ENCODE data around the gene MACO1.
"Not testable (repeated sequence)": the region's sequence is repeated elsewhere in the genome, so short reads cannot be mapped to it uniquely, and the experiment has no call there.

The MACO1 gene

GRCh38 chr1:25402947-25403803, 27.5 kb upstream of the MACO1 start:
- H3K4me3 ChIP-seq (ENCODE audit: low read depth, low read length); H3K9ac ChIP-seq (ENCODE audit: low read depth, low read length); H3K4me1 ChIP-seq (ENCODE audit: control insufficient read depth, insufficient read depth, low read length); H3K9me3 ChIP-seq (ENCODE audit: control insufficient read depth, insufficient read depth, low read length); H3K36me3 ChIP-seq (ENCODE audit: control insufficient read depth, insufficient read depth, low read length); H3K27ac ChIP-seq (ENCODE audit: low read depth, low read length); H3K27me3 ChIP-seq (ENCODE audit: control insufficient read depth, insufficient read depth, low read length): not testable (repeated sequence)

DNA sequence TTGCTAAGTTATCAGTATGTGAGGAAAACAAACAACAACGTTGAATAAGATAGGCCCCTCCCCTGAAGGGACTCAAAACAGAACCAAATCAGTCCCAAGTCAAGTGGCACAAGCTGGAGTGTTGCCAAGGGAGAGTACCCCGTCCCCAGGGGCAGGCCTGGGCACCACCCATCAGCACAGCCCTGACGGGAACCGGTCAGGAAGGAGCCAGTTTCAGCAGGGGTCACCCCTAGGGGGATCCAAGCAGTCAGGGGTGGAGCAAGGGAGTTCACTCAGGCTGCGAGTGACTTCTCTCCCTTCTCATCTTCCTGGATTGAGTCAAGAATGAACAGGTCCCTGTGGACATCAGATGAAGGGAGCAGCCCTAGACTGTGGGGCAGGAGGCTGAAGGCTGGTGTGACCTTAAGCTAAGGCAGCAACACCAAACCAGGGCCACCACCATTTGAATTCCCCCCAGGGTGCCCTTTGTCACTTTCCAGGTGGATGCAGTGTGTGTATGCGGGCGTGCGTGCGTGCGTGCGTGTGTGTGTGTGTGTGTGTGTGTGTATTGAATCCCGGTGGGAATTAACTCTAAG, 24.9 kb upstream of the MACO1 start:
- H3K4me3 ChIP-seq (ENCODE audit: low read depth, low read length); H3K36me3 ChIP-seq (ENCODE audit: control insufficient read depth, insufficient read depth, low read length); H3K9me3 ChIP-seq (ENCODE audit: control insufficient read depth, insufficient read depth, low read length); H3K27me3 ChIP-seq (ENCODE audit: control insufficient read depth, insufficient read depth, low read length); H3K9ac ChIP-seq (ENCODE audit: low read depth, low read length); H3K27ac ChIP-seq (ENCODE audit: low read depth, low read length); H3K4me1 ChIP-seq (ENCODE audit: control insufficient read depth, insufficient read depth, low read length): not testable (repeated sequence)

DNA sequence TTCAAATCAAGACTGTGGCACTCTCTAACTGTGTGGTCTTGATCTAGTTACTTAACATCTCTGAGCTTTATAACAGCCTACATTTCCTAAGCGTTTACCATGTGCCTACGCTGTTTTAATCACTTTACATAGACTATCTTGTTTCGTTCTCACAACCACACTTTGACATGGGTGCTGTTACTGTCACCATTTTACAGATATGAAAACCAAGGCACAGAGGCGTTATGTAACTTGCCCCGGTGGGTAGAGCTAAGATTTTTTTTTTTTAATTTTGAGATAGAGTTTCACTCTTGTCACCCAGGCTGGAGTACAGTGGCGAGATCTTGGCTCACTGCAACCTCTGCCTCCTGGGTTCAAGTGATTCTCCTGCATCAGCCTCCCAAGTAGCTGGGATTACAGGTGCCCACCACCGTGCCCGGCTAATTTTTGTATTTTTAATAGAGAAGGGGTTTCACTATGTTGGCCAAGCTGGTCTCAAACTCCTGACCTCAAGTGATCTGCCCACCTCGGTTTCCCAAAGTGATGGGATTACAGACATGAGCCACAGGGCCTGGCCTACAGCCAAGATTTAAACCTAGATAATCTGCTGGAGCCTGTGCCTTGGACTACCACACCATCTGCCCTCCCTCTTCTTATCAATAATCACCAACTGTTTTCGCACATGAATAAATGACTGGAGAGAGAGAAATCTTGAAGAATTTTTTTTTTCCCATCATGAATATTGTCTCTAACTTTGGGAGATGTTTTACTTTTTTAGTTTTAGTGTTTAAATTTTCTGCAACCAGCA, 20.9 kb upstream of the MACO1 start:
- H3K9ac ChIP-seq (ENCODE audit: low read depth, low read length); H3K36me3 ChIP-seq (ENCODE audit: control insufficient read depth, insufficient read depth, low read length); H3K27ac ChIP-seq (ENCODE audit: low read depth, low read length); H3K27me3 ChIP-seq (ENCODE audit: control insufficient read depth, insufficient read depth, low read length); H3K4me1 ChIP-seq (ENCODE audit: control insufficient read depth, insufficient read depth, low read length); H3K9me3 ChIP-seq (ENCODE audit: control insufficient read depth, insufficient read depth, low read length); H3K4me3 ChIP-seq (ENCODE audit: low read depth, low read length): not testable (repeated sequence)

DNA sequence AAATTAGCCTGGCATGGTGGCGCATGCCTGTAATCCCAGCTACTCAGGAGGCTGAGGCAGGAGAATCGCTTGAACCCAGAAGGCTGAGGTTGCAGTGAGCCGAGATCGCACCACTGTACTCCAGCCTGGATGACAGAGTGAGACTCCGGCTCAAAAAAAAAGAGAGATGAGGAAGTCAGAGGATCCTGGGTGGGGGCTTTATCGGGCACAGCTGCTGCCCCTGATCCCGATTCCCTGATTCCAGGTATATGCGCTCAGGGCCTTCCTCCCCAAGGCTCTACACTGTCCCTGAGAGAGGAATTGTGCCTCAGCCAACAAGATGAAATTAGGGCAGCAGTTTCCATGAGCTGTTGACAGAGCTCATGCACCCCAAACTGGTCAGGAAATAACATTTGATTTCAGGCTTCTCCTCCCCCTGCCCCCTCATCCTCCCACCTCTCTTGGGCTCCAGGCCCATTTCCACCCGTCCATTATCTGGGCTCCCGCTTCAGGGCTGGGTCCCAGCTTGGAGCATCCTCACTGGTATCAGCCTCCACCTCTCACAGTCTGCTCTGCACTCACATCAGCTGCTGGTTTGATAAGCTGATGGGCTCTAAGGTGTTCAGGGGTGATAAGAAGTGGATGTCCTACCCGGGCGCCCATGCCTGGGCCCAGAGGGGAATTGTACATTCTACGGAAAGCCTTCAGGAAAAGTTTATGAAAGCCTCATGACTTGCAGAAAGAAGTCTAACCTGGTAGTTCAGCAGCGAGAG, 17.6 kb upstream of the MACO1 start:
- not testable (repeated sequence) for H3K4me3 ChIP-seq (ENCODE audit: low read depth, low read length); H3K4me1 ChIP-seq (ENCODE audit: control insufficient read depth, insufficient read depth, low read length); H3K27ac ChIP-seq (ENCODE audit: low read depth, low read length); H3K9ac ChIP-seq (ENCODE audit: low read depth, low read length); H3K36me3 ChIP-seq (ENCODE audit: control insufficient read depth, insufficient read depth, low read length); H3K27me3 ChIP-seq (ENCODE audit: control insufficient read depth, insufficient read depth, low read length); H3K9me3 ChIP-seq (ENCODE audit: control insufficient read depth, insufficient read depth, low read length)

GRCh38 chr1:25414157-25414556, 16.5 kb upstream of the MACO1 start:
- H3K27ac ChIP-seq (ENCODE audit: low read depth, low read length); H3K4me3 ChIP-seq (ENCODE audit: low read depth, low read length); H3K9ac ChIP-seq (ENCODE audit: low read depth, low read length); H3K4me1 ChIP-seq (ENCODE audit: control insufficient read depth, insufficient read depth, low read length); H3K27me3 ChIP-seq (ENCODE audit: control insufficient read depth, insufficient read depth, low read length); H3K36me3 ChIP-seq (ENCODE audit: control insufficient read depth, insufficient read depth, low read length); H3K9me3 ChIP-seq (ENCODE audit: control insufficient read depth, insufficient read depth, low read length): not testable (repeated sequence)

DNA sequence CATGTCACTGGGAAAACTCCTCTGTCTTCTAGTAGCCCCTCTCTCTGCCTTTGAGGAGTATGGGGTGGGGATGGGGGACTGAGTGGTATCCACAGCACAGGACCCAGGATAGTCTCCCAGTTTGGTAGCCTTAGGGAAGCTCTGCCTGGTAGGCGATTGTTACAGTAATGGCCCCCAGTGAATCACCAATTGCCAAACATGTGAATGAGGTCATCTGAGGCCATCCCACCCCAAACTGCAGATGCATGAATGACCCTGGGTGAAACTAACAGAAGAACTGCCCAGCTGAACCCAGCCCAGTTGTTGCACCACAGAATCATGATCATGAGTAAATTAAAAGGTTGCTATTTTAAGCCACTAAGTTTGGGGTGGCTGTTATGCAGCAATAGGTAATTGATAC, 16.1 kb upstream of the MACO1 start:
- not testable (repeated sequence) for H3K9me3 ChIP-seq (ENCODE audit: control insufficient read depth, insufficient read depth, low read length); H3K27me3 ChIP-seq (ENCODE audit: control insufficient read depth, insufficient read depth, low read length); H3K4me1 ChIP-seq (ENCODE audit: control insufficient read depth, insufficient read depth, low read length); H3K27ac ChIP-seq (ENCODE audit: low read depth, low read length); H3K4me3 ChIP-seq (ENCODE audit: low read depth, low read length); H3K36me3 ChIP-seq (ENCODE audit: control insufficient read depth, insufficient read depth, low read length); H3K9ac ChIP-seq (ENCODE audit: low read depth, low read length)

- H3K36me3 ChIP-seq (ENCODE audit: control insufficient read depth, insufficient read depth, low read length); H3K4me1 ChIP-seq (ENCODE audit: control insufficient read depth, insufficient read depth, low read length); H3K27ac ChIP-seq (ENCODE audit: low read depth, low read length); H3K27me3 ChIP-seq (ENCODE audit: control insufficient read depth, insufficient read depth, low read length); H3K9me3 ChIP-seq (ENCODE audit: control insufficient read depth, insufficient read depth, low read length); H3K9ac ChIP-seq (ENCODE audit: low read depth, low read length); H3K4me3 ChIP-seq (ENCODE audit: low read depth, low read length): not testable (repeated sequence)
Observed at GRCh38 chr1:25417280-25417679, 13.4 kb upstream of the MACO1 start.

GRCh38 chr1:25419339-25419738, 11.4 kb upstream of the MACO1 start:
- H3K9ac ChIP-seq (ENCODE audit: low read depth, low read length); H3K9me3 ChIP-seq (ENCODE audit: control insufficient read depth, insufficient read depth, low read length); H3K4me3 ChIP-seq (ENCODE audit: low read depth, low read length); H3K27me3 ChIP-seq (ENCODE audit: control insufficient read depth, insufficient read depth, low read length); H3K4me1 ChIP-seq (ENCODE audit: control insufficient read depth, insufficient read depth, low read length); H3K27ac ChIP-seq (ENCODE audit: low read depth, low read length); H3K36me3 ChIP-seq (ENCODE audit: control insufficient read depth, insufficient read depth, low read length): not testable (repeated sequence)

- H3K9ac ChIP-seq (ENCODE audit: low read depth, low read length): not testable (repeated sequence)
Observed at GRCh38 chr1:25420715-25421114, 10.0 kb upstream of the MACO1 start, which contains the start of gene RHCE. Gene RHCE, minus strand, starts transcription at chr1:25420825. Its CDS starts 39 bp downstream, at chr1:25420786.

DNA sequence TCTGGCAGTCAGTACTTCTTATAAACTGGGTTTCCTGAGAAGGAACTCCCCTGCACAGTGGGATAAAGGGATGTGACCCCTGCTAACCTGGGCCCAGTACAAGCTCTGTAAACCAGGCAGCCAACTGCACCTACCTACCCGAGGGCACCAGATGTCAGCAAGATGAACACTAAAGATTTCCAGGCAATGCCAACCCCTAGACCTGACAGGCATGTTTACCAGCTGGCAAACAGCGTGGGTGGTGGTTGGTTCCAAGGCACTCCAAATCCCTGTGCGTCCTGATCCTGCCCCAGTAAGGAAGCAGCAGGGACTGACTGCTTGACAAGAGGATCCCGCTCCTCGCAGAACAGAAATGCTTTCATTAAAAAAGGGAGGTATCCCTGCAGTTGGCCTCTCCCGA, 7.5 kb upstream of the MACO1 start:
- H3K4me3 ChIP-seq (ENCODE audit: low read depth, low read length); H3K9me3 ChIP-seq (ENCODE audit: control insufficient read depth, insufficient read depth, low read length); H3K27me3 ChIP-seq (ENCODE audit: control insufficient read depth, insufficient read depth, low read length); H3K9ac ChIP-seq (ENCODE audit: low read depth, low read length); H3K36me3 ChIP-seq (ENCODE audit: control insufficient read depth, insufficient read depth, low read length); H3K27ac ChIP-seq (ENCODE audit: low read depth, low read length); H3K4me1 ChIP-seq (ENCODE audit: control insufficient read depth, insufficient read depth, low read length): not testable (repeated sequence)

More at GRCh38 chr1:25420715-25421114, 10.0 kb upstream of the MACO1 start, which contains the start of gene RHCE:
- H3K36me3 ChIP-seq (ENCODE audit: control insufficient read depth, insufficient read depth, low read length); H3K4me3 ChIP-seq (ENCODE audit: low read depth, low read length); H3K27ac ChIP-seq (ENCODE audit: low read depth, low read length); H3K4me1 ChIP-seq (ENCODE audit: control insufficient read depth, insufficient read depth, low read length); H3K27me3 ChIP-seq (ENCODE audit: control insufficient read depth, insufficient read depth, low read length); H3K9me3 ChIP-seq (ENCODE audit: control insufficient read depth, insufficient read depth, low read length): not testable (repeated sequence)

Data from HUES48 (cell line).